Testis (tissue), 2 donors: ENCODE data around the gene PAK3.

Experiments
- CTCF ChIP-seq, 3 experiments: fragments of 450-650 bp in 2 of 3; fragments of 200-600 bp in 1 of 3; sonication (generic) in 1 of 3; IDR thresholded peaks; one replicate each; pipeline ENCODE4 v1.5.1; 2016 to 2019; ENCODE audit warnings: antibody characterized with exemption in 3 of 3, mild to moderate bottlenecking in 2 of 3, moderate library complexity in 1 of 3
- POLR2A ChIP-seq: fragments of 450-650 bp; IDR thresholded peaks from one replicate; pipeline ENCODE4 v1.6.1; 2017; ENCODE audit warnings: antibody characterized with exemption, mild to moderate bottlenecking, moderate library complexity

GRCh38 chrX:111131572-111131971, 35.6 kb downstream of the PAK3 start:
- TF ChIP-seq CTCF (IDR thresholded peaks at IDR 0.05) = no peak
- TF ChIP-seq POLR2A = no peak
